Suprapubic skin (tissue), 3 donors: ENCODE data around the gene PEMT.

Source experiments
- POLR2A ChIP-seq, 2 donors: fragments of 450-650 bp; IDR thresholded peaks; one replicate each; pipeline ENCODE4 v1.6.1; 2017; ENCODE audit warnings: antibody characterized with exemption in 2 of 2, mild to moderate bottlenecking in 2 of 2, moderate library complexity in 2 of 2
- TF ChIP-seq, protein P1 (sequence below), 2 donors: fragments of 200-600 bp in 1 of 2; fragments of 450-650 bp in 1 of 2; sonication (generic) in 1 of 2; IDR thresholded peaks; one replicate each; pipeline ENCODE4 v1.5.1; 2016 to 2019; ENCODE audit warnings: antibody characterized with exemption in 2 of 2, mild to moderate bottlenecking in 1 of 2, moderate library complexity in 1 of 2

DNA sequence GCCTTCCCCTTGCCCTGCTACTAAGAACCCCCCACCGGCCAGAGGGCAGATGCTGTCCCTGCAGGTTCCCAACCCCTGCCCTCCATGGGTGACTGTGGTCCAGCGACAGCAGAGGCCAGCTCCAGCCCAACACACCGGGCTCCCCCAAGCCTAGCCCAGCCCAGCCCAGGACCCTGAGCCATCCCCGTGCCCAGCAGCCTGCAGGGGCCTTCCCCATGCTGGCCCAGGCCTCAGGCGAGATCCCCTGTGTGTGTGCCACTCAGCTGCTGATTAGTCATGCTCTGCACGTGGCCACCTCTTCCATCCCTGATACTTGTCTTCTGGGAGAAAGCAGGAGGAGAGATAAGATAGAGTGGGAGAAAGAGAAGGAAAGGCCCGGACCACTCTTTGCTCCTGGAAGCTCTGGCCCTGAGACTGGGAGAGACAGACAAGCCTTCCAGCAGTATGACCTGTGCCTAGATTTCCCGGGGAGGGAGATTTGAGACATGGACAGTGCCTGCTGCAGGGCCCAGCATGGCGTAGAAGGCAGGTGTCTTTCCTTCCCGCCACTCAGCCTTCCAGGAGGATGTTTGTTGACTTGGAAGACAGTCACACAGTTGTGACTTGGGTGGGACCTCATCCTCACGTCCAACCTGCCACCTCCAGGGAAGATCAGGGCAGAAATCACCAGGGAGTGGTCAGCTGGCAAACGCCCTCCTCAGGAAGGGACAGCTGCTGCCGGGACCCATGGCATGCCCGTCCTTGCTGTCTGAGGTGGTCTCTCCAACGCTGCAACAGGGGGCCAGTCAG, 54.0 kb downstream of the PEMT start:
- TF ChIP-seq, protein P1, sequence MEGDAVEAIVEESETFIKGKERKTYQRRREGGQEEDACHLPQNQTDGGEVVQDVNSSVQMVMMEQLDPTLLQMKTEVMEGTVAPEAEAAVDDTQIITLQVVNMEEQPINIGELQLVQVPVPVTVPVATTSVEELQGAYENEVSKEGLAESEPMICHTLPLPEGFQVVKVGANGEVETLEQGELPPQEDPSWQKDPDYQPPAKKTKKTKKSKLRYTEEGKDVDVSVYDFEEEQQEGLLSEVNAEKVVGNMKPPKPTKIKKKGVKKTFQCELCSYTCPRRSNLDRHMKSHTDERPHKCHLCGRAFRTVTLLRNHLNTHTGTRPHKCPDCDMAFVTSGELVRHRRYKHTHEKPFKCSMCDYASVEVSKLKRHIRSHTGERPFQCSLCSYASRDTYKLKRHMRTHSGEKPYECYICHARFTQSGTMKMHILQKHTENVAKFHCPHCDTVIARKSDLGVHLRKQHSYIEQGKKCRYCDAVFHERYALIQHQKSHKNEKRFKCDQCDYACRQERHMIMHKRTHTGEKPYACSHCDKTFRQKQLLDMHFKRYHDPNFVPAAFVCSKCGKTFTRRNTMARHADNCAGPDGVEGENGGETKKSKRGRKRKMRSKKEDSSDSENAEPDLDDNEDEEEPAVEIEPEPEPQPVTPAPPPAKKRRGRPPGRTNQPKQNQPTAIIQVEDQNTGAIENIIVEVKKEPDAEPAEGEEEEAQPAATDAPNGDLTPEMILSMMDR (IDR thresholded peaks at IDR 0.05) = no peak
- TF ChIP-seq POLR2A (IDR thresholded peaks at IDR 0.05) = no peak
